Hepatocyte (in vitro differentiated cells): ENCODE results near the gene DOCK4. TPM values are rescaled to one million over a fixed set of nuclear protein-coding genes. Genes with fewer than 3 reads are reported as not detected.

Experiments
- DNase-seq: peaks from one replicate; pipeline ENCODE4 v3.0.0-alpha.2; 2016; ENCODE audit warnings: low spot score
- H2AFZ ChIP-seq: fragments of 200-600 bp; sonication (generic); 2 replicates; pipeline ENCODE4 v1.6.0; 2016; ENCODE audit warnings: antibody characterized with exemption, mild to moderate bottlenecking
- H3K27ac ChIP-seq: fragments of 200-600 bp; sonication (generic); 2 replicates; pipeline ENCODE4 v1.5.1; 2016; ENCODE audit warnings: mild to moderate bottlenecking
- H3K27me3 ChIP-seq: fragments of 200-600 bp; sonication (generic); 2 replicates; pipeline ENCODE4 v1.6.1; 2016
- H3K36me3 ChIP-seq: fragments of 200-600 bp; sonication (generic); replicated peaks from 2 replicates; pipeline ENCODE4 v1.5.1; 2016; ENCODE audit warnings: low read depth; ENCODE audit not compliant: insufficient read depth
- H3K4me1 ChIP-seq: fragments of 200-600 bp; sonication (generic); 2 replicates; pipeline ENCODE4 v1.5.1; 2016; ENCODE audit warnings: mild to moderate bottlenecking, moderate library complexity; ENCODE audit not compliant: insufficient read depth
- H3K4me2 ChIP-seq: fragments of 200-600 bp; sonication (generic); 2 replicates; pipeline ENCODE4 v1.6.0; 2016
- H3K4me3 ChIP-seq: fragments of 200-600 bp; sonication (generic); 2 replicates; pipeline ENCODE4 v1.5.1; 2016; ENCODE audit warnings: mild to moderate bottlenecking
- H3K79me2 ChIP-seq: fragments of 200-600 bp; sonication (generic); 2 replicates; pipeline ENCODE4 v1.6.0; 2017; ENCODE audit warnings: mild to moderate bottlenecking
- H3K9me2 ChIP-seq: fragments of 200-600 bp; sonication (generic); replicated peaks from 2 replicates; pipeline ENCODE4 v1.6.0; 2017; ENCODE audit warnings: mild to moderate bottlenecking; ENCODE audit not compliant: insufficient read depth
- H3K9me3 ChIP-seq: fragments of 200-600 bp; sonication (generic); 2 replicates; pipeline ENCODE4 v1.5.1; 2016; ENCODE audit warnings: low read depth, mild to moderate bottlenecking
- H4K20me1 ChIP-seq: fragments of 200-600 bp; sonication (generic); 2 replicates; pipeline ENCODE4 v1.6.0; 2016; ENCODE audit warnings: mild to moderate bottlenecking; ENCODE audit not compliant: insufficient read depth, poor library complexity, severe bottlenecking
- CTCF ChIP-seq: fragments of 200-600 bp; sonication (generic); IDR thresholded peaks from 2 replicates; pipeline ENCODE4 v1.5.1; 2016; ENCODE audit warnings: antibody characterized with exemption, mild to moderate bottlenecking; ENCODE audit not compliant: poor library complexity
- EZH2 ChIP-seq: fragments of 200-600 bp; sonication (generic); IDR thresholded peaks from 2 replicates; pipeline ENCODE4 v1.6.1; 2016; ENCODE audit warnings: antibody characterized with exemption, mild to moderate bottlenecking, borderline replicate concordance
- EZH2phosphoT487 ChIP-seq: fragments of 200-600 bp; sonication (generic); IDR thresholded peaks from one replicate; pipeline ENCODE4 v1.6.1; 2018; ENCODE audit warnings: antibody characterized with exemption, mild to moderate bottlenecking, low read depth, moderate library complexity; ENCODE audit not compliant: unreplicated experiment, severe bottlenecking
- WGBS: methylation state at CpG from one replicate; pipeline ENCODE4 v1.1.6; 2016; ENCODE audit warnings: low lambda C conversion rate; ENCODE audit errors: missing lambda C conversion rate; 5-methylcytosine and 5-hydroxymethylcytosine counted together
- polyA plus RNA-seq: library from polyadenylated mRNA; unstranded; fragments of >200 nt; fragmentation: Nextera tagmentation; extraction: Ambion mirVana; gene quantifications from 2 replicates; pipeline ENCODE4 v1.2.1, GENCODE V29; 2016
- total RNA-seq: library from RNA; depleted of rRNA; stranded (reverse); fragments of >200 nt; gene quantifications from 2 replicates; pipeline ENCODE4 v1.2.3, GENCODE V29; 2014

Gene DOCK4
- total and polyA plus RNA-seq, 2 experiments from 2014 or later, result 4.4 to 22.9 TPM

GRCh38 chr7:112116358-112116757 is 89.8 kb downstream of the DOCK4 start:
- no peak for DNase-seq

GRCh38 chr7:112115880-112116279 is 90.3 kb downstream of the DOCK4 start:
- Histone ChIP-seq H3K27ac (no peak overlapping the region), H3K4me3 (no peak overlapping the region), H3K4me2 (no peak overlapping the region), H4K20me1 (no peaks in the 10 kb centered on the region), H3K9me3 (no peaks in the 10 kb centered on the region), H3K9me2 (no peaks in the 10 kb centered on the region), H3K79me2 (peaks cover 16% of the 10 kb centered on the region), H3K27me3 (no peaks in the 10 kb centered on the region), H3K4me1 (no peaks in the 10 kb centered on the region), H2AFZ (no peak overlapping the region), H3K36me3 (no peaks in the 10 kb centered on the region)
- 100% methylated on average over 1 of the region's 1 CpG for WGBS
- no peak for DNase-seq
- no peak for TF ChIP-seq EZH2
- no peak for TF ChIP-seq EZH2phosphoT487
- TF ChIP-seq CTCF, result no peak

More at GRCh38 chr7:112116358-112116757, 89.8 kb downstream of the DOCK4 start:
- Histone ChIP-seq H3K4me2 (no peak overlapping the region), H2AFZ (no peak overlapping the region), H3K27ac (no peak overlapping the region), H3K36me3 (no peaks in the 10 kb centered on the region), H3K4me1 (no peaks in the 10 kb centered on the region), H3K27me3 (no peaks in the 10 kb centered on the region), H3K9me2 (no peaks in the 10 kb centered on the region), H3K9me3 (no peaks in the 10 kb centered on the region), H3K4me3 (no peak overlapping the region), H4K20me1 (no peaks in the 10 kb centered on the region), H3K79me2 (peaks cover 16% of the 10 kb centered on the region)
- WGBS, result 91% methylated on average over 2 of the region's 2 CpGs
- TF ChIP-seq CTCF, result no peak

GRCh38 chr7:112113913-112114575 is 92.2 kb downstream of the DOCK4 start:
- whole genome bisulfite sequencing, result 100% methylated on average over 1 of the region's 1 CpG
- Histone ChIP-seq H3K27ac (no peak overlapping the region), H3K4me3 (no peak overlapping the region)

More at GRCh38 chr7:112113913-112114575, 92.2 kb downstream of the DOCK4 start:
- H3K4me2 ChIP-seq, result no peak overlapping the region
- peaks cover 7% of the 10 kb centered on the region for H3K79me2 ChIP-seq
- H4K20me1 ChIP-seq, result no peaks in the 10 kb centered on the region
- no peaks in the 10 kb centered on the region for H3K4me1 ChIP-seq
- TF ChIP-seq CTCF, result no peak
- TF ChIP-seq EZH2phosphoT487, result no peak
- TF ChIP-seq EZH2, result no peak
- H3K27me3 ChIP-seq, result no peaks in the 10 kb centered on the region
- H3K36me3 ChIP-seq, result no peaks in the 10 kb centered on the region
- no peaks in the 10 kb centered on the region for H3K9me2 ChIP-seq
- DNase-seq, result no peak
- H3K9me3 ChIP-seq, result no peaks in the 10 kb centered on the region
- H2AFZ ChIP-seq, result no peak overlapping the region
